Dendritic cell treated with granulocyte-macrophage colony-stimulating factor and Interleukin-4, amounts not matched to agents 40 ng/mL and 50 ng/mL, for 4 days (primary cell): Measurements from ENCODE around the gene SLC16A13.
A peak's percentile ranks its signal among the peaks of the same experiment; 100 is the strongest.
"Not testable (repeated sequence)": the region's sequence is repeated elsewhere in the genome, so short reads cannot be mapped to it uniquely, and the experiment has no call there.

Experiments
- H3K27ac Mint-ChIP-seq: one replicate; pipeline ENCODE4 v1.8.0; 2022; ENCODE audit warnings: mild to moderate bottlenecking, mixed read lengths
- H3K27me3 Mint-ChIP-seq: one replicate; pipeline ENCODE4 v1.8.0; 2022; ENCODE audit warnings: mild to moderate bottlenecking, mixed read lengths
- H3K36me3 Mint-ChIP-seq: one replicate; pipeline ENCODE4 v1.8.0; 2022; ENCODE audit warnings: low read depth, mixed read lengths
- H3K4me1 Mint-ChIP-seq: one replicate; pipeline ENCODE4 v1.8.0; 2022; ENCODE audit warnings: low read depth, mixed read lengths
- H3K4me3 Mint-ChIP-seq: one replicate; pipeline ENCODE4 v1.8.0; 2022; ENCODE audit warnings: mild to moderate bottlenecking, moderate library complexity, mixed read lengths
- H3K9me3 Mint-ChIP-seq: one replicate; pipeline ENCODE4 v1.8.0; 2022; ENCODE audit warnings: mixed read lengths
- intact Hi-C: fragments of 100-400 bp; cut with micrococcal nuclease; formaldehyde crosslinking; loops from one replicate; pipeline ENCODE4 v1.15.0; 2022

SLC16A13 gene

GRCh38 chr17:7035591-7036368, at the start of gene SLC16A13:
Gene SLC16A13, plus strand, starts transcription at chr17:7036015. Its CDS starts 368 bp downstream, at chr17:7036383.
- peak within 1 kb of the TSS; percentile 90 for H3K27ac Mint-ChIP-seq
- H3K36me3 Mint-ChIP-seq: peaks cover 26% of the 10 kb centered on the region
- H3K27me3 Mint-ChIP-seq: peaks cover 7% of the 10 kb centered on the region
- H3K4me3 Mint-ChIP-seq: peak within 1 kb of the TSS; percentile 90
- no peaks in the 10 kb centered on the region for H3K9me3 Mint-ChIP-seq
- H3K4me1 Mint-ChIP-seq: peaks cover 30% of the 10 kb centered on the region
- intact Hi-C loops: no loop called here

GRCh38 chr17:6986676-6987075, 49.1 kb upstream of the SLC16A13 start:
- Mint-ChIP-seq H3K36me3 (no peaks in the 10 kb centered on the region), H3K27me3 (no peaks in the 10 kb centered on the region), H3K9me3 (no peaks in the 10 kb centered on the region), H3K4me3 (no peak overlapping the region), H3K27ac (no peak overlapping the region), H3K4me1 (no peaks in the 10 kb centered on the region)
- intact Hi-C loops: no loop called here

DNA sequence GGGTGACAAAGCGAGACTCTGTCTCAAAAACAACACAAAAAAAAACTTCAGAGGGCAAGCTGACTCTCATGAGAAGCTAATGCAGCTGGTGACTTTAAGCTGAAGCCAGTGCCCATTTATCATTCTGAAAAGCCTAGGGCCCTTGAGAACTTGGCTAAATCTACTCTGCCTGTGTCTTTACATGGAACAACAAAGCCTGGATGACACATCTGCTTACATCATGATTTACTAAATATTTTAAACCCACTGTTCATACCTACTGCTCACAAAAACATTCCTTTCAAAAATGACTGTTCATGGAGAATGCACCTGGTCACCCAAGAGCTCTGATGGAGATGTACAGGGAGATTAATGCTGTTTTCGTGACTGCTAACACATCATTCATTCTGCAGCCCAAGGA, 46.0 kb upstream of the SLC16A13 start:
- Mint-ChIP-seq H3K27ac (no peak overlapping the region), H3K4me1 (no peaks in the 10 kb centered on the region), H3K9me3 (no peaks in the 10 kb centered on the region), H3K4me3 (no peak overlapping the region), H3K27me3 (no peaks in the 10 kb centered on the region), H3K36me3 (no peaks in the 10 kb centered on the region)
- intact Hi-C loops: no loop called here

DNA sequence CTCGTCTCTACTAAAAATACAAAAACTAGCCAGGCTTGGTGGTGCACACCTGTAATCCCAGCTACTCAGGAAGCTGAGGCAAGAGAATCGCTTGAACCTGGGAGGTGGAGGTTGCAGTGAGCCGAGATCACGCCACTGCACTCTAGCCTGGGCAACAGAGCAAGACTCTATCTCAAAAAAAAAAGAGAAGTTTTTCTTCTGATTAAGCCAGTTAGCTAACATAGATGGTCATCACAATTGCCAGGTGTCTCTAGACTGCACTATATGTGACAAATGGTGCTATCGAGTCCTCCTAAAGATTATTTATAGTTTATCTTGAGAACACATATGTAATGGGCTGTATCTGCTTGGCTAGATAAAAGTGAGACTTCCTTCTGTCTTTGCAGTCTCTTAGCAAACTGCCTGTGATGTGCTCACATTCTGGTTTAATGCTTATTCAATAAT, 42.2 kb upstream of the SLC16A13 start:
- Mint-ChIP-seq H3K4me1 (peaks cover 21% of the 10 kb centered on the region), H3K27me3 (peaks cover 14% of the 10 kb centered on the region), H3K36me3 (peaks cover 32% of the 10 kb centered on the region)
- intact Hi-C loops, H3K27ac Mint-ChIP-seq, H3K4me3 Mint-ChIP-seq, H3K9me3 Mint-ChIP-seq: not testable (repeated sequence)

DNA sequence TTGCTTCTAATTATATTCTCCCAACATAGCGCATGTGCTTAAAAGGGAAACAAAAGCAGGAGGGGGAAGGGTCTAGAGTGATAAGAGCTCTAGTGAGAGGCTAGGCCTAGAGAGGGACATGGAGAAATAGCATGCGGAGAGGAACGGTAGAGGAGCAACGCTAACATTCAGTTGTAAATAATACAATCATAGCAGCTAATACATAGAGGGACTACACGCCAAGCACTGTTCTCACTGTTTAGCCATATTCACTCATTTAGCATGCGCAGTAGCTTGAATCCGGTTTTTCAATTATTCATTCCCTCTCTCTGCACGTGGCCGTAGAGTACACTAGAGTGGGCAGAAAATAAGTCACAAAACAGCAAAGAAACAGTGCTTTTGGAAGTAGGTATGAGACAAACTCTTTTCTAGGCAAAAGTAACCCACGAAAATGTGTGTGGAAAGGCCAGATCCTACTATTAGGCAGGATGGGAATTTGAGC, 41.7 kb upstream of the SLC16A13 start:
- peaks cover 25% of the 10 kb centered on the region for H3K4me1 Mint-ChIP-seq
- no peaks in the 10 kb centered on the region for H3K9me3 Mint-ChIP-seq
- H3K27ac Mint-ChIP-seq: no peak overlapping the region
- H3K27me3 Mint-ChIP-seq: peaks cover 14% of the 10 kb centered on the region
- H3K4me3 Mint-ChIP-seq: no peak overlapping the region
- intact Hi-C loops: no loop called here
- H3K36me3 Mint-ChIP-seq: peaks cover 37% of the 10 kb centered on the region

DNA sequence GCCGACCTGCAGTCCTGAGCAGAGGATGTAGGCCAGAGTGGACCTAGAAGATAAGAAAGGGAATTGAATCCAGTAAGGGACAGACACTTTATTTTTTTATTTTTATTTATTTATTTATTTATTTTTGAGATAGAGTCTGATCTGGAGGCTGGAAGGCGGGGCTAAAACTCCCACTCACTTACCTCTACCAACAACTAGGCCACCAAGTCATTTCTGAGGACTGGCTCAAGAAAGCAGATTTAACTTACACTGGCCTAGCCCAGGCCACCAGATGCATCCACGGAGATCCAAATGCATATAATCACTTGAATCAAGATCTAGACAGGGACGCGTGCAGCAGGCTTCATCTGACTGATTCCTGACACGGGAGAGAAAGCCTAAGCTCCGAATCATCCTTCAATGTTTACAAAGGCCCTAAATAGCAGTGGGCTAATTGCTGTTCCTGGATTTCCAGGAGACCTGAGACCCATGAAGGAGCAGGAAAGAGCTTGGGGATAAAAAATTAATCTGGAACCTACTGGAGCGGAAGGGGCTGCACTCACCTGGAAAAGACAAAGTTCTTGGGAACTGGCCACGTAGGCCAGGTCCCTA, 41.1 kb upstream of the SLC16A13 start:
- Mint-ChIP-seq H3K36me3 (peaks cover 44% of the 10 kb centered on the region), H3K27me3 (peaks cover 14% of the 10 kb centered on the region), H3K4me3 (no peak overlapping the region), H3K27ac (no peak overlapping the region), H3K4me1 (peaks cover 31% of the 10 kb centered on the region), H3K9me3 (no peaks in the 10 kb centered on the region)
- intact Hi-C loops: no loop called here

GRCh38 chr17:6995500-6996255, 40.1 kb upstream of the SLC16A13 start, which contains the start of gene ALOX12:
Gene ALOX12, plus strand, starts transcription at chr17:6996049. Its CDS starts 69 bp downstream, at chr17:6996118.
- Mint-ChIP-seq H3K27me3 (peaks cover 14% of the 10 kb centered on the region), H3K4me3 (no peak within 1 kb of the TSS), H3K9me3 (no peaks in the 10 kb centered on the region), H3K27ac (no peak within 1 kb of the TSS), H3K36me3 (peaks cover 53% of the 10 kb centered on the region), H3K4me1 (peaks cover 39% of the 10 kb centered on the region)
- intact Hi-C loops: no loop called here

GRCh38 chr17:6996256-6997011, 39.4 kb upstream of the SLC16A13 start:
- intact Hi-C loops: no loop called here
- H3K36me3 Mint-ChIP-seq: peaks cover 60% of the 10 kb centered on the region

GRCh38 chr17:6997171-6997570, 38.6 kb upstream of the SLC16A13 start:
- Mint-ChIP-seq H3K4me1 (peaks cover 47% of the 10 kb centered on the region), H3K27me3 (peaks cover 14% of the 10 kb centered on the region), H3K36me3 (peaks cover 68% of the 10 kb centered on the region), H3K27ac (no peak overlapping the region), H3K9me3 (no peaks in the 10 kb centered on the region), H3K4me3 (no peak overlapping the region)
- intact Hi-C loops: no loop called here

More at GRCh38 chr17:6996256-6997011, 39.4 kb upstream of the SLC16A13 start:
- no peak overlapping the region for H3K27ac Mint-ChIP-seq
- peaks cover 45% of the 10 kb centered on the region for H3K4me1 Mint-ChIP-seq
- no peaks in the 10 kb centered on the region for H3K9me3 Mint-ChIP-seq
- H3K27me3 Mint-ChIP-seq: peaks cover 14% of the 10 kb centered on the region
- no peak overlapping the region for H3K4me3 Mint-ChIP-seq

DNA sequence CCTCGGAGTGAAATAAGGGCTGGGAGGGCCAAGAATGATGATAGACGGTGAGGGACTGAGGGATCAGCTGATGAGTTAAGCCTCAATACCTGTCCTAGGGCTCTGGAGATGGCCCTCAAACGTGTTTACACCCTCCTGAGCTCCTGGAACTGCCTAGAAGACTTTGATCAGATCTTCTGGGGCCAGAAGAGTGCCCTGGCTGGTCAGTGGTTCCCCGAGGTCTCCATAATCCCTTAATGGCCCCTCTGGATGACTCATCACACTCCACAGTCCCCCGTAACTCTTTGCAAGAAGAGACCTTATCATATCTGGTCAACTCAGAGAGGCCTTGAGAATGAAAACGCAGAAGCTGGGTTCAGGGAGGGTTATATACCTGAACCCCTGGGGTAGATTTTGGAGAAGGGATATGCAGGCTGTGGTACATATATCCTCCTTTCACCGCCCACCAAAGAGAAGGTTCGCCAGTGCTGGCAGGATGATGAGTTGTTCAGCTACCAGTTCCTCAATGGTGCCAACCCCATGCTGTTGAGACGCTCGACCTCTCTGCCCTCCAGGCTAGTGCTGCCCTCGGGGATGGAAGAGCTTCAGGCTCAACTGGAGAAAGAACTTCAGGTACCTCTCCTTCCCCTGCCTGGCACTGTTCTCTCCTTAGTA, 36.8 kb upstream of the SLC16A13 start:
- H3K4me1 Mint-ChIP-seq: peaks cover 47% of the 10 kb centered on the region
- H3K27ac Mint-ChIP-seq: no peak overlapping the region
- H3K4me3 Mint-ChIP-seq: no peak overlapping the region
- H3K36me3 Mint-ChIP-seq: peaks cover 85% of the 10 kb centered on the region
- H3K27me3 Mint-ChIP-seq: peaks cover 14% of the 10 kb centered on the region
- H3K9me3 Mint-ChIP-seq: no peaks in the 10 kb centered on the region
- intact Hi-C loops: no loop called here

DNA sequence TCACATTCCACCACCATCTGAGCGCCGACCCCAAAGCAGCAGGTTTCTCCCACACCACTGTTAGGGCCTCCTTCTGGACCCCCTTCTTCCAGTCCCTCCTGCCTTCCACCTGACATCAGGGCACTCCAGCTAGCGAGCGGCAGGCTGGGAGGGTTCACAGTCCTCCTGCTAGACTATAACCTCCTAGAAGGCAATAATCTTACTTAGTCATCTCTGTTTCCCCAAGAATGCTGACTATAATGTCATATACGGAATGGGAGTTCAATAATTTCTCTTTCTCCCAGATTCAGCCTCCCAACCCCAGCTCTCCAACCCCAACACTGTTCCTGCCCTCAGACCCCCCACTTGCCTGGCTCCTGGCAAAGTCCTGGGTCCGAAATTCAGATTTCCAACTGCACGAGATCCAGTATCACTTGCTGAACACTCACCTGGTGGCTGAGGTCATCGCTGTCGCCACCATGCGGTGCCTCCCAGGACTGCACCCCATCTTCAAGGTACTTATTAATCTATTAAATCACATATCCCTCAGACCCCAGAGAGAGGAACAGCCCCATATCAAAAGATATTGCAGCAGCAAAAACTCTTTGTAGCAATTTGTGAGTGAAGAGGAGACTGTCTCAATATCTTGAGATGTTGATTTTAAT, 34.4 kb upstream of the SLC16A13 start:
- peaks cover 13% of the 10 kb centered on the region for H3K27me3 Mint-ChIP-seq
- H3K4me3 Mint-ChIP-seq: no peak overlapping the region
- peaks cover 60% of the 10 kb centered on the region for H3K4me1 Mint-ChIP-seq
- intact Hi-C loops: loop anchor here (10.0 kb wide), 1 partner anchor 337 kb away; no protein-coding TSS in a partner anchor
- H3K9me3 Mint-ChIP-seq: no peaks in the 10 kb centered on the region
- H3K27ac Mint-ChIP-seq: no peak overlapping the region
- H3K36me3 Mint-ChIP-seq: peaks cover 94% of the 10 kb centered on the region

DNA sequence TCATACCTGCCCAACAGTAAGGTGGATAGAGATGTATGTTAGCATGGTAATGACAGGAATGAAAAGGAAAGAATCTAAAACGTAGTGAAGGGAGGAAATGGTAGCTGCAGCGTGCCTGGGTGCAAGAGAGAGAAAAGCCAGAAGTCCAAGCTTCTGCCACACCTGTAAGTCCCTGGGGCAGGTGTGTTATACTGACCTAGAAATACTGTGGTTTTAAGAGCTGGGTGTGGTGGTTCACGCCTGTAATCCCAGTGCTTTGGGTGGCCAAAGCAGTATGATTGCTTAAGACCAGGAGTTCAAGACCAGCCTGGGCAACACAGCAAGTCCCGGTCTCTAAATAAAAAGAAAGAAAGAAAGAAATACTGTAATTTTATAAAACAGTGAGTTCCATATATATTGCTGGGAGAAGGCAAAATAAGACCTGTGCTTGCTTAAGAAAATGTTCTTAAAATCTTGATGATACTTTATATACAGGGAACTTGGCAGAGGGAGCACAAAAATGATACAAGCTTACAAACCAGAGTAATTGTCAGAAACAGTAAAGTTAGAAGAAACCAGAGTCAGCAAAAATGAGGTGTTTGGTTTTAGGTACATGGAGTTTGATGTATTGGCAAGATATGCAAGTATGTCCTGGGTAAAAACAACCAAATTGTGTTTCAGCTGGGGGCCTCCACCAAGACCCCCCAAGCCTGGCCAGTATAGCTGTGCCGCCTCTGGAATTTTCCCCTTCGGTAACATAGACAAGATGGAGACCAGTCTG, 33.3 kb upstream of the SLC16A13 start:
- Mint-ChIP-seq H3K4me1 (peaks cover 61% of the 10 kb centered on the region), H3K27me3 (peaks cover 4% of the 10 kb centered on the region), H3K36me3 (peaks cover 94% of the 10 kb centered on the region), H3K4me3 (no peak overlapping the region), H3K27ac (no peak overlapping the region), H3K9me3 (no peaks in the 10 kb centered on the region)
- intact Hi-C loops: loop anchor here (10.0 kb wide), 1 partner anchor 338 kb away; no protein-coding TSS in a partner anchor
